Glutamatergic neuron (in vitro differentiated cells): Measurements from ENCODE around the gene RNF2. TPM values are rescaled to one million over a fixed set of nuclear protein-coding genes. Genes with fewer than 3 reads are reported as not detected.

Experiments
- DNase-seq: peaks from one replicate; pipeline ENCODE4 v3.0.0; 2022
- H3K27ac Mint-ChIP-seq: one replicate; pipeline ENCODE4 v1.8.0; 2020; ENCODE audit warnings: mild to moderate bottlenecking, mixed read lengths, inconsistent platforms; ENCODE audit not compliant: unreplicated experiment
- H3K27me3 Mint-ChIP-seq: one replicate; pipeline ENCODE4 v1.8.0; 2020; ENCODE audit warnings: mild to moderate bottlenecking, moderate library complexity, mixed read lengths, inconsistent platforms; ENCODE audit not compliant: unreplicated experiment
- H3K36me3 Mint-ChIP-seq: one replicate; pipeline ENCODE4 v1.8.0; 2020; ENCODE audit warnings: mild to moderate bottlenecking, mixed read lengths, inconsistent platforms; ENCODE audit not compliant: unreplicated experiment
- H3K4me1 Mint-ChIP-seq: one replicate; pipeline ENCODE4 v1.8.0; 2020; ENCODE audit warnings: mild to moderate bottlenecking, low read depth, mixed read lengths, inconsistent platforms; ENCODE audit not compliant: unreplicated experiment
- H3K4me3 Mint-ChIP-seq: one replicate; pipeline ENCODE4 v1.8.0; 2020; ENCODE audit warnings: mild to moderate bottlenecking, mixed read lengths, inconsistent platforms; ENCODE audit not compliant: unreplicated experiment
- H3K9me3 Mint-ChIP-seq: one replicate; pipeline ENCODE4 v1.8.0; 2020; ENCODE audit warnings: mild to moderate bottlenecking, moderate library complexity, mixed read lengths, inconsistent platforms; ENCODE audit not compliant: unreplicated experiment
- total RNA-seq: library from RNA; stranded (reverse); fragmentation: NEBNext Ultra II Directional; extraction: Animal tissue kit (Norgen Biotek cat#: 25700); gene quantifications from one replicate; pipeline ENCODE4 v1.2.1, GENCODE V29; 2021; ENCODE audit not compliant: unreplicated experiment
- TF ChIP-seq, protein P1 (sequence below): fragments of 200-600 bp; sonication (generic); IDR thresholded peaks from one replicate; pipeline ENCODE4 v1.5.0; 2021; ENCODE audit not compliant: partially characterized antibody, unreplicated experiment

The RNF2 gene
- total RNA-seq, 1 donor from 2014 or later = 33.8 TPM

DNA sequence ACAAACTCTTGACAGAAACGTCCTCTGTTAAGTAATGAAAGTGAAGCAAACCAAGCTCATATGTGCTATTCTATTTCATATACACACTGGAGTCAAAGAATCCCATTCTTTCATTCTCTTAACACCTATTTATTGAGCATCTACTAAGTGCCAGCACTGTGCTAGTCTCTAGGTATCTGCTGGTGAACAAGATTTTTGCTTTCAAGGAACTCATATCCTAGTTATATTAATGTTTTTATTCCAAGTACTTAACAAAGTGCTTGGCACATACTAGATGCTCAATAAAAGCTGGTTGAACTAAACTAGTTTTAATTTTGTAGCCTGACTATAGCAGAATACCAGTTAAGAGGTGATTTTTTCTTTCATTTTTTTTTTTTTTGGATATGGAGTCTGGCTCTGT lies 3.6 kb upstream of the RNF2 start:
- Mint-ChIP-seq H3K36me3 (no peaks in the 10 kb centered on the region), H3K27ac (no peak overlapping the region), H3K27me3 (peaks cover 5% of the 10 kb centered on the region), H3K4me3 (no peak overlapping the region), H3K4me1 (peaks cover 3% of the 10 kb centered on the region), H3K9me3 (peaks cover 7% of the 10 kb centered on the region)
- TF ChIP-seq, protein P1, sequence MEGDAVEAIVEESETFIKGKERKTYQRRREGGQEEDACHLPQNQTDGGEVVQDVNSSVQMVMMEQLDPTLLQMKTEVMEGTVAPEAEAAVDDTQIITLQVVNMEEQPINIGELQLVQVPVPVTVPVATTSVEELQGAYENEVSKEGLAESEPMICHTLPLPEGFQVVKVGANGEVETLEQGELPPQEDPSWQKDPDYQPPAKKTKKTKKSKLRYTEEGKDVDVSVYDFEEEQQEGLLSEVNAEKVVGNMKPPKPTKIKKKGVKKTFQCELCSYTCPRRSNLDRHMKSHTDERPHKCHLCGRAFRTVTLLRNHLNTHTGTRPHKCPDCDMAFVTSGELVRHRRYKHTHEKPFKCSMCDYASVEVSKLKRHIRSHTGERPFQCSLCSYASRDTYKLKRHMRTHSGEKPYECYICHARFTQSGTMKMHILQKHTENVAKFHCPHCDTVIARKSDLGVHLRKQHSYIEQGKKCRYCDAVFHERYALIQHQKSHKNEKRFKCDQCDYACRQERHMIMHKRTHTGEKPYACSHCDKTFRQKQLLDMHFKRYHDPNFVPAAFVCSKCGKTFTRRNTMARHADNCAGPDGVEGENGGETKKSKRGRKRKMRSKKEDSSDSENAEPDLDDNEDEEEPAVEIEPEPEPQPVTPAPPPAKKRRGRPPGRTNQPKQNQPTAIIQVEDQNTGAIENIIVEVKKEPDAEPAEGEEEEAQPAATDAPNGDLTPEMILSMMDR = no peak
- DNase-seq = no peak

DNA sequence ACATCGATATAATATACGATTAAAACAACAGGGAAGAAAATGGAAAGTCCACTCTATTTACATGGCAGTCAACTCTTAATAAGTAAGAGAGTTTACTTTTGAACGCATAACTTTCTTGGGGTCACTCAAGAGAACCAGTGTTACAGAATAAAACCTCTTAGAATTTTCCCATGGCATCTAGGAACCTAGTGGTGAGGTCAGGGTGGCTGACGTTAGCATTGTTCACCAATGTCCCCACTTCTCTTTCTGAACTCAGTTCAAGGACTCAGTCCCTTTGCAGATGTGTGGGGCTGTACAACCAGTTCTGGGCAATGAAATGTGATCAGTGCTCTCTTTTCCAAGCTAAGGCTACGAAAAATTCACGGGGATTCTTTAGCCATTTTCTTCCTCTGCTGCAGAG lies 2.6 kb upstream of the RNF2 start:
- H3K4me1 Mint-ChIP-seq = peaks cover 7% of the 10 kb centered on the region

DNA sequence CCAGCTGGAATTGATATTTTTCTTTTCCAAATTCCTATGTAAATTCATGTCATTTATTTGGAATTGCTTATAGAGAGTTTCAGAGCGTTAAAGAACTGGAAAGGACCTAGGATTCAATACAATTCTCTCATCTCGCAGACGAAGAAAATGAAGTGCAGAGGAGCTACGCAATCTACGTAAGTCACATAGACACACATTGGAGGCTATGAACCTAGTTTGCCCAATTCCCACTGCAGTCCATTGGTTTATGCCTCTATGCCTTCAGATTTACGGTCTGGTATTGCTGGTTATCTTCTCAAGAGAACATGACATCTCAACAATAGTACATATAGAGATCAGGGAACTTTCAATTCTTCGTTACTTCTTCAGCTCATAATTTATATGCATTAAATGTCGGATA lies 971 bp upstream of the RNF2 start:
- TF ChIP-seq, protein P1 = no peak
- no peak for DNase-seq
- Mint-ChIP-seq H3K4me1 (peaks cover 11% of the 10 kb centered on the region), H3K36me3 (no peaks in the 10 kb centered on the region), H3K9me3 (peaks cover 7% of the 10 kb centered on the region), H3K27me3 (peaks cover 5% of the 10 kb centered on the region), H3K27ac (no peak overlapping the region), H3K4me3 (peak overlapping the region; percentile 86)

More for the DNA sequence above, 2.6 kb upstream of the RNF2 start:
- Mint-ChIP-seq H3K36me3 (no peaks in the 10 kb centered on the region), H3K9me3 (peaks cover 7% of the 10 kb centered on the region), H3K4me3 (no peak overlapping the region), H3K27me3 (peaks cover 5% of the 10 kb centered on the region), H3K27ac (no peak overlapping the region)
- TF ChIP-seq, protein P1 = no peak
- no peak for DNase-seq

DNA sequence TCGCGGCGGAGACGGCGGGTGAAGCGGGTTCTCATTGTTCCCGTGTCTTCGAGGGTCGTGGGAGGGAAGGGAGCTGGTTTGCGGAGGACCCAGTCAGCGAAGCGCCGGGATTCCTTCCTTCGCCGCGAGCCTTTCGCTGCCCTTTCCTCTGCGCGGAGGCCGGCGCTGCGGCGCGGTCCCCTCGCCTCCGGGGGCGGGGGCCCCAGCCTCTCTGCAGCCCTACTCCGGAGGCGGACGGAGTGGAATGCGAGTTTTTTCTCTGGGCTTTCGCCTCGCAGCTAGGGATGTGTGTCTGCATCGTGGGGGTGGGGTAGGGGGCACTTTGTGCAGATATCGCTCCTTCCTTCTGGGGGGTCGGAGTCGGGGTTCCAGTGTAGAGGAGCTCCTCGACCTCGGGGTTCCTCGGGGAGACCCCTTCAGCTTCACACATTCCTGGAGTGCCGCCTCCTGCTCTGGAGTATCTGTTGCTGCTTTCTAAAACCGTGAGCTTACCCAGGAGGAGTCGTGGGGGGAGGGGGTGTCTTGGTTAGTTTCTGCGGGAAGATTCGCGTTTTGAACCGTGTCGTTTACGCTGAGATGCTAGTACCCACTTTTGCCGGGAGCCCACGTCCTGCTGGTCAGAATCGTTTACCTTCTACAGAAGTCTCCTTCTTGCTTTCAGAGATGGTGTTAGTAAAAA lies 595 bp downstream of the RNF2 start:
- TF ChIP-seq, protein P1 = no peak
- Mint-ChIP-seq H3K27me3 (peaks cover 5% of the 10 kb centered on the region), H3K36me3 (no peaks in the 10 kb centered on the region), H3K27ac (peak overlapping the region; percentile 87), H3K4me1 (peaks cover 11% of the 10 kb centered on the region), H3K9me3 (peaks cover 7% of the 10 kb centered on the region), H3K4me3 (peak overlapping the region; percentile 85)
- DNase-seq = peak; percentile 65

GRCh38 chr1:185046668-185047067 lies 1.3 kb downstream of the RNF2 start:
- Mint-ChIP-seq H3K9me3 (peaks cover 7% of the 10 kb centered on the region), H3K27ac (peak overlapping the region; percentile 87), H3K4me1 (peaks cover 11% of the 10 kb centered on the region), H3K36me3 (no peaks in the 10 kb centered on the region), H3K4me3 (peak overlapping the region; percentile 85), H3K27me3 (peaks cover 5% of the 10 kb centered on the region)
- DNase-seq = no peak
- TF ChIP-seq, protein P1 = no peak
